ENCODE measurements around the gene MOB3B. TPM values are rescaled to one million over a fixed set of nuclear protein-coding genes. Genes with fewer than 3 reads are reported as not detected.

The MOB3B gene
- total RNA-seq, 4 donors from 2014 or later = 16.2 to 23.7 (median 19.7) TPM

- 33 to 43% methylated on average over 2 of the region's 2 CpGs for WGBS, 2 donors
- H3K9me3 ChIP-seq = no peaks in the 10 kb centered on the region
- no peak for DNase-seq (ENCODE audit: low spot score in 2 of 2)
- peak overlapping the region in 2 of 4 donors; percentile 15 to 69 for H3K27ac ChIP-seq
- H3K4me3 ChIP-seq = no peak overlapping the region
- peaks cover 0 to 67% (median 10%) of the 10 kb centered on the region in 4 donors for H3K4me1 ChIP-seq
- H3K36me3 ChIP-seq = no peaks in the 10 kb centered on the region
- no peaks in the 10 kb centered on the region for H3K27me3 ChIP-seq
- TF ChIP-seq CTCF (IDR thresholded peaks at IDR 0.05) (no peak), POLR2A (IDR thresholded peaks at IDR 0.05) (no peak), EP300 (IDR thresholded peaks at IDR 0.05) (no peak)
Measured at GRCh38 chr9:27431543-27432147, 98.0 kb downstream of the MOB3B start.

- Histone ChIP-seq H3K9me3 (no peaks in the 10 kb centered on the region), H3K36me3 (no peaks in the 10 kb centered on the region), H3K4me1 (peaks cover 0 to 60% (median 10%) of the 10 kb centered on the region in 4 donors), H3K4me3 (no peak overlapping the region), H3K27me3 (no peaks in the 10 kb centered on the region), H3K27ac (peak overlapping the region in 3 of 4 donors; percentile 9 to 69 (median 15))
- 59 to 61% methylated on average over 5 of the region's 5 CpGs for WGBS, 2 donors
- no peak for DNase-seq (ENCODE audit: low spot score in 2 of 2)
- TF ChIP-seq CTCF (IDR thresholded peaks at IDR 0.05) (no peak), EP300 (IDR thresholded peaks at IDR 0.05) (no peak), POLR2A (IDR thresholded peaks at IDR 0.05) (no peak)
Measured at GRCh38 chr9:27430750-27431535, 98.7 kb downstream of the MOB3B start.

GRCh38 chr9:27429917-27430316 is 99.7 kb downstream of the MOB3B start:
- Histone ChIP-seq H3K4me3 (no peak overlapping the region), H3K36me3 (no peaks in the 10 kb centered on the region), H3K9me3 (no peaks in the 10 kb centered on the region), H3K27ac (no peak overlapping the region), H3K27me3 (no peaks in the 10 kb centered on the region), H3K4me1 (peaks cover 0 to 53% (median 7%) of the 10 kb centered on the region in 4 donors)
- DNase-seq (ENCODE audit: low spot score in 2 of 2) = no peak
- TF ChIP-seq EP300 (IDR thresholded peaks at IDR 0.05) (no peak), CTCF (IDR thresholded peaks at IDR 0.05) (no peak), POLR2A (IDR thresholded peaks at IDR 0.05) (no peak)
- 80 to 88% methylated on average over 4 of the region's 4 CpGs for WGBS, 2 donors

GRCh38 chr9:27429436-27429835 is 100.2 kb downstream of the MOB3B start:
- H3K36me3 ChIP-seq = no peaks in the 10 kb centered on the region
- H3K27ac ChIP-seq = no peak overlapping the region
- TF ChIP-seq EP300 (IDR thresholded peaks at IDR 0.05) = no peak
- TF ChIP-seq CTCF (IDR thresholded peaks at IDR 0.05) = no peak
- TF ChIP-seq POLR2A (IDR thresholded peaks at IDR 0.05) = no peak
- DNase-seq (ENCODE audit: low spot score in 2 of 2) = no peak
- peaks cover 0 to 48% (median 6%) of the 10 kb centered on the region in 4 donors for H3K4me1 ChIP-seq
- no peaks in the 10 kb centered on the region for H3K9me3 ChIP-seq
- no peaks in the 10 kb centered on the region for H3K27me3 ChIP-seq
- WGBS, 2 donors = 76 to 77% methylated on average over 2 of the region's 2 CpGs
- no peak overlapping the region for H3K4me3 ChIP-seq

- DNase-seq (ENCODE audit: low spot score in 2 of 2) = no peak
- peaks cover 0 to 40% (median 3%) of the 10 kb centered on the region in 4 donors for H3K4me1 ChIP-seq
- H3K4me3 ChIP-seq = no peak overlapping the region
- no peak overlapping the region for H3K27ac ChIP-seq
- no peaks in the 10 kb centered on the region for H3K27me3 ChIP-seq
- H3K9me3 ChIP-seq = no peaks in the 10 kb centered on the region
- TF ChIP-seq CTCF (IDR thresholded peaks at IDR 0.05) = no peak
- TF ChIP-seq POLR2A (IDR thresholded peaks at IDR 0.05) = no peak
- no peak for TF ChIP-seq EP300 (IDR thresholded peaks at IDR 0.05)
- 90 to 94% methylated on average over 1 of the region's 1 CpG for whole genome bisulfite sequencing, 2 donors
- H3K36me3 ChIP-seq = no peaks in the 10 kb centered on the region
Measured at GRCh38 chr9:27428551-27428950, 101.1 kb downstream of the MOB3B start.
